GM18909 (cell line): ENCODE data around the gene IGFBP1.

Source experiments
- ATAC-seq: cut with Tn5 transposase; IDR thresholded peaks from one replicate; pipeline ENCODE4 v1.9.1; 2021; ENCODE audit warnings: mild to moderate bottlenecking; ENCODE audit not compliant: unreplicated experiment, poor library complexity

Gene IGFBP1

DNA sequence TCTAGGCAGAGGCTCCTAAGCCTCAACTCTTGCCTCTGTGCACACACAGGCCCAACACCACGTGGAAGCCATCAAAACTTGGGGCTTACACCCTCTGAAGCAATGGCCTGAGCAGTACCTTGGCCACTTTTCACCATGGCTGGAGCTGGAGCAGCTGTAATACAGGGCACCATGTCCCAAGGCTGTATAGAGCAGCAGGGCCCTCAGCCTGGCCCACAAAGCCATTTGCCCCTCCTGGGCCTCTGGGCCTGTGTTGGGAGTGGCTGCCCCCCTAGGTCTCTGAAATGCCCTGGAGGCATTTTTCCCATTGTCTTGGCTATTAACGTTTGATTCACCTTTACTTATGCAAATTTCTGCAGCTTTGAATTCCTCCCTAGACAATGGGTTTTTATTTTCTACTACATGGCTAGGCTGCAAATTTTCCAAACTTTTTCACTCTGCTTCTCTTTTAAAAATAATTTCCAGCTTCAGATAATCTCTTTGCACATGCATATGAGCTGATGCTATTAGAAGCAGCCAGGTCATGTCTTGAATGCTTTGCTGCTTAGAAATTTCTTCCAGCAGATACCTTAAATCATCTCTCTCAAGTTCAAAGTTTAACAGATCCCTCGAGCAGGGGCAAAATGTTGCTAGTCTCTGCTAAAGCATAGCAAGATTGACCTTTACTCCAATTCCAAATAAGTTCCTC lies 9.7 kb upstream of the IGFBP1 start:
- ATAC-seq: no peak

DNA sequence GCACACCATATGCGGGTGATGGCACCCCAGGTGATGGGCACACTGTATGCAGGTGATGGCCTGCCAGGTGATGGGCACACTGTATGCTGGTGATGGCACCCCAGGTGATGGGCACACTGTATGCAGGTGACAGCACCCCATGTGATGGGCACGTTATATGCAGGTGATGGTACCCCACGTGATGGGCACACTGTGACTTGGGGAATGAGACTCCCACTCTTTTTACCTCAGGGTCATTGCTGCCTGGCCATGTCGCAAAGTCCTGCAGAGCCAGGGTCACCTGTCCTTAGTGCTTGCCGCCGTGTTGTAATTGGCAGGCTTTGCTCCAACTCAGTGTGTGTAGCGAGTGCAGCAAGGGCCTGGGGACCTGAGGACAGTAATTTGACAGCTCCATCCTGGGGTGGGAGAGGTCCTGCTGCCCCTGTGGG lies 7.8 kb upstream of the IGFBP1 start:
- ATAC-seq: no peak

DNA sequence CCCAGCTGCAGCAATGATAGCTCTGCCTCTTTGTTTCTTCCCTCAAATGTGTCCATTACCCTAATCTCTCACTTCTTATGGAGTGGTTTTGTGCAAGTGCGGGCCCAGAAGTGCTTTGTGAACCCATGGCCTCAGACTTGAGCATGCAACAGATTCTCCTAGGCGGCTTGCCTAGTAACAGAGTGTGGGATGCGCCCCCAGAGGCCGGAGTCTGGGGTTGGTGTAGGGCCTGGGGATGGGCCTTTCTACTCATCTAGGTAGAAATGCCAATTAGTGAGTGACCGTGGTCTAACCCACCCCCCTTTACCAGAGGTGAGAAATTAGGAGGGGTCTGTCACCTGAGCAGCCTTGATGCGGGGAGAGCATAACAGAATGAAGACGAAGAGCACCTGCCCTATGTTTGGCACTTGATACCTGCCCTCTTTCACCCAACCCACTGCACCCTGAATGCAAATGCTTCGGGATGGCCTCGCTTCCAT lies 7.0 kb upstream of the IGFBP1 start:
- no peak for ATAC-seq

DNA sequence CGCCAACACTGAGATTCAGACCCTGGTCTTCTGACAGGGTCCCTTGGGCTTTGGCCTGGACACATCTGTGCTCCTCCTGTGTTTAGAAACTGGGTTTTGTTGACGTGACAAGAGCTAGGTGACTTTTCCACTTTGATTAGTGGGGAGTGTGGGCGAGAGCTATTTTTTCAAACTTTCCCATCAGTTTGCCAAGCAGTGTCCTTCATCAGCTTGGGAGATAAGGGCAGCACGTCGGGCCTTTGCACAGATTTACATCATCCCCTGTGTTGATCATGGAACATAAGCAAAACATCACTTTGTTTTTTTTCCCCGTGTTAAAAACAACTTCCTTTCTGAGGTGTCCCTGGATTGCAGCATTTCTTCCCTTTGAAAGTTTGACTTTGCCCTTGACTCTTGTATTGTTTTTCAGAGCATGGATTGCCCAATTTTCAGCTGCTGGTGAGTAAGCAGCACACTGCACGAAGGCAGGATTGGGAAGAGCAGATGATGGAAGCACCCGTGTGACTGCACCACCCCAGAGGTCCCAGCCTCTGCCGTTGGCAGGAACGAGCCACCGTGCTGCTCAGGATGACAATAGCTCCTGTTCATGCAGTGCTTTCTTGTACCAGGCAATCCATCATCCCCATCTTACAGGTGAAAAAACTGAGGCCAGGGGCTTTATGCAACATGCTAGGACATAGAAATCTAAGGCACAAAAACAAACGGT lies 6.4 kb upstream of the IGFBP1 start:
- ATAC-seq: no peak

DNA sequence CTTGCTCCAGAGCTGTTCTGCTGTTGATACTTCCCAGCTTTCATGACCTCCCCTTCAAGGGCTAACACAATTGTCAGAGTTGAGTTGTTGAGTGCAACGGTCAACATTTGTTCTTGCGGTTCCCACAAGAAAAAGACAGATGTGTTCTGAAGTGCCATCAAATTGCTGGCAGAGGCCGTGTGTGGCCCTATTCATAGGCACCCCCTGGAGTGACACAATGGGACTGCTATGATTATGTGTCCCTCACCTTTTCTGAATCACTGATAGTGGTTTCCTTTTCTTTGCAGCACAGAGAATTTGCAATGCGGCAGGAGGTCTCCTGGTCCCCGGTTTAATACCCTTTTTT lies 5.8 kb upstream of the IGFBP1 start:
- no peak for ATAC-seq

DNA sequence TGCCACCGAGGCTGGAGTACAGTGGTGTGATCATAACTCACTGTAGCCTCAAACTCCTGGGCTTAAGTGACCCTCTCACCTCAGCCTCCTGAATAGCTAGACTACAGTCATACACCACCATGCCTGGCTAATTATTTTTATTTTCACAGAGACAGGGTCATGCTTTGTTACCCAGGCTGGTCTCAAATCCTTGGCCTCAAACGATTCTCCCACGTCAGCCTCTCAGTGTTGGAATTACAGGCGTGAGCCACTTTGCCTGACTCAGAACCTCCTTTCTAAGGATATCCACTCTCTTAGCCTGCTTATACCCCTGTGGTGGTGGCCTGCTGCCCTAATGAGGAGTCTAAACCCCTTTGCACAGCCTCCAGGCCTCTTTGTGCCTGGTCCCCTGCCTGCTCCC lies 4.2 kb upstream of the IGFBP1 start:
- ATAC-seq: no peak

DNA sequence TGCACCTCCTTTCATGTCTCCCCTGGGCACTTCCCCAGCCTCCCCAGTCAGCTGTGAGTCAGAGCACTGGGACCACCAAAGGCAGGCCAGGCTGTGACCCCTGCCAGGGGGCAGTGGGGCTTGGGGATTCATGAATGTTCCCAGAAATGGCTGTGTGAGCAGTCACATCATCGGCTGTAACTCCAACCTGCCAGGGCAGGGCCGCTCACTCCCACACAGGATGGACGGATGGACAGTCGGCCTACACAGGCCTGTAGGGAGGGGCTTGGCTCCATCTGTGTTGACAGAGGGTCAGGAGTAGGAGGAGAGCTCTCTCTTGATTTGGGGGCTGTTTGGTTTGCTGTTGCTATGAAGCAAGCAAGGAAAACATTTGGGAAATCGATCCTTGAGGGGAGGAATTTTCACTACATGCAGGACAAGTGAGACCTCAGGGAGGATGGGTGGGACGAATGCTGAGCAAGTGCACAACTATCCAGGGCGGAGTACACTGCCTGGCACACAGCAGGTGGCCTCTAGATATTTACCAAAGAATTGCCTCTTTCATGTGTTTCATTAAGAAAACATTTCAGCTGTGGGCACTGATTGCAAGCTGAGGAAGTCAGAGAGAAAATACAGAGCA lies 2.9 kb upstream of the IGFBP1 start:
- ATAC-seq: no peak

DNA sequence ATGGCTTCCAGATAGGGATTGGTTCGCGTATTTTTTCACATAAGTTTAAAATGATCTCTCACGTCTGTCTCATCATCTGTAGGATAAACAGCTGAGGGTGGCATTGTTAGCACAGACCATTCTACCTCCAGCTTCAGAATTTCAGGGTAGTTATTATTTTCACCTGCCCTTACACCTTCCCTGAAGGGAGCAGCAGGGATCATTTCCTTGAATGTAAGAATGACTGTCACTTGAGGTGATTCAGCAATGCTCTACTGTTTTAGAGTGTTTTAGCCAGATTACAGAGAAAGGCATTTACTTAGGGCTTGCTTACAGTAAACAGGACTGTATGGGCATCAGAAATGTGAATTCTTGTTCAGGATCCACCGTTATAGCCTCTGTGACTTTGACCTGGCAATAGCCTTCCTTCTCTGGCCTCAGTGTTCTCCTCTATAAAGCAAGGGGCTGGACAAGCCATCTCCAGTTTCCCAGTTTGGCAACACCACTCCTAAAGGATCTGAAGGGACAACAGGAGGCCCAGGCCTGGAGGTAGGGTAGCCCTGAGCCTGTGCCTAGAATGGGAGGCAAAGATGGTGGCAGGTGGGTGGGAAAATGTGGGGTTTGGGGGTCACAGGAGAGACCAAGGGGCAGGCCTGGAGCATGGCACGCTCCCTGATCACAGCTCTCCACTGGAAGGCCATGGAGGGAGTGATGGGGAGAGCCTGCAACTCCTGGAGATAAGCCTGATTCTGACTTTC lies 1.2 kb upstream of the IGFBP1 start:
- ATAC-seq: no peak

DNA sequence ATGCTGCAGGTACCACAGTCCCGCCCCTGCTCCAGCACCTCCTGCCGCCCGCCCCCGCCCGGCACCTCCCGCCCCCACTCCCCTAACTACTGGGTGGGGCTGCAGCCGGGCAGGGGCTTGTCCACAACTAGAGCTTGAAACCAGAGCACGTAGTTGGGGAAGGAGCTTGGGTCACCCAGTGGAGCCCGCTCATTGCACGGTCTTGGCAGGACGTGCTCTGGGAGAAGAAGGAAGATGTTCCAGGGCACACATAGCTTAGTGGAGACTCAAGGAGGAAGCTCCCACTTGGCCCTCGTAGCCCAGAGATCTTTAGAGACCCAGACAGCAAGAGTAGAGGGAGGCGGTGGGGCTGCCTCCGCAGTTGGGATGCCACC lies 692 bp downstream of the IGFBP1 start:
- no peak for ATAC-seq

DNA sequence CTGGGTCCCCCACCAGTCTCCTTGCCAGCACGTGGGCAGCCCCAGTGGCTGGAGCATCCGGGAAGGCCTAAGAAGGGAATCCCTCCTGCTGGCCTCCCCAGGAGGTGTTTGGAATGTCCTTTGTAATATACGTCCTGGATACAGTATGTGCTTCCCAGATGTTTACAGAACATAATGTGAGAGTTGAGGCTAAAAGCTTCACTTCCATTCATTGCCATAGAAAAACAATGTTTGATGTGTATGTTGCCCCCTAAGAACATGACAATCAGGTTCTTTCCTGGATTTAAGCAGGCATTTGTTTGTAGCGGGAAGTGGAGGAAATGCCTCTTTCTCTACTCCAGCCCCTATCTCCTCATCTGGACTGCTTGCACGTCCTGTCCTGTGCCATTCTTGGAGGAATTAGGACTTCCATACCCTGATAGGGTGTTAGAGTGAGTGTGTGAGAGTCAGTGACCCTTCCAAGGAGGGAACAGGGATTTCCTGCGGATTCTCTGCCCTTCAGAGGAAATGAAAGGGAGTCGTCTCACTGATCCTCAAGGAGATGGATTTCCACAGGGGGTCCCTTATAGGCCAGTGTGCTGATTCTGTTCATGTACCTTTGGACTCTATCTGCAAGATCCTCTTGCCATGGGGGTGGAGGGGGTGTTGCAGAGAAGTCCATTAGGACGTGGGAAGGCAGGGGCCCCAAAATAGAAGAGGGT lies 1.2 kb downstream of the IGFBP1 start:
- ATAC-seq: no peak

DNA sequence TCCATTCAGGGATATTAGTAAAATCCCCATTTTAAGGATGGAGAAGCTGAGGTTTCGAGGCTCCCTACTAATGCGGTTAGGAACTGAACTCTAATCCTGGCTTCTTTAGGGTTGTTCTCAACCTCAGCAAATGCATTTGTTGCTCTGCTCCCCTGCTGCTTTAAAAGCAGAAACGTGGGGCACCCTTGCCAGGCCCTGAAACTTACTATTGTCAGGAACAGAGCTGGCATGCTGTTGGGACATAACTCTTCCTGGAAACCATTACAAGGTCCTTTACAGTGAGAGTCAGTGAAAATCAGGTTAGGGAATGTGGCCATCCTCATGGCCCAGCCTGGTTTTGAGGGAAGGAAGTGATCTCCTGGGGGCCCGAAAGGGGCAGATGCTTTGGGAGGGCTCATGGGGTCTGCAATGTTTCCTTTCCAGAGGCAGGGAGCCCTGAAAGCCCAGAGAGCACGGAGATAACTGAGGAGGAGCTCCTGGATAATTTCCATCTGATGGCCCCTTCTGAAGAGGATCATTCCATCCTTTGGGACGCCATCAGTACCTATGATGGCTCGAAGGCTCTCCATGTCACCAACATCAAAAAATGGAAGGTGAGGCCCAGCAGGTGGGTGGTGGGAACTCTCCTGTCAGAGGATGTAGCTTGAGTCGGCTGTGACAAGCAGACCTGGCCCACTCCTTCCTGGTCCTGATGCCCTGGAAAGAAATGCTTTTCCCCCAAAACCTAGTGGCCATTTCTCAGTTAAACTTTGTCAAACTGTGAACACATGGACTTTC lies 2.0 kb downstream of the IGFBP1 start:
- no peak for ATAC-seq

DNA sequence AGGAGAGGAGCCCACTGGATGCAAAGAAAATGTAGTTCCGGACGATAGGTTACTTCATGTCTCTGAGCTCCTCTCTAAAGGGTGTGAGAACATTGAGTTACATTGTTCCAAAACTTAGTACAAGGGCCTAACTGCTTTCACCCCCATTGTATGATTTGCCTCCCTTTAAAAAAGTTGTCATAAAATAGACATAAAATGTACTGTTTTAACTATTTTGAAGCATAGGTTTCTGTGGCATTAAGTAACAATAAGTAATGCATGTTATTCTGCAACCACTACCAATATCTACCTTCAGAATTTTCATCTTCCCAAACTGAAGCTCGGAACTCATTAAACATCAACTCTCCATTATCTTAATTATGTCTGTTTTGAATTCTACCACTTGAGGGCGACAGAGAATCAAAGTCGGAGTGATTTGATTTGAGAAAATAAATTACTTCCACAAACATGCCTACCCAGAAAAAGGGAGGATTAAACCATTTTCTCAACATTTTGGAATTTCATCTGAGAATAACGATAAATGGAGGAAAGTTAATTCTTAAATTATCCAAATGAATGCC lies 2.7 kb downstream of the IGFBP1 start:
- no peak for ATAC-seq

DNA sequence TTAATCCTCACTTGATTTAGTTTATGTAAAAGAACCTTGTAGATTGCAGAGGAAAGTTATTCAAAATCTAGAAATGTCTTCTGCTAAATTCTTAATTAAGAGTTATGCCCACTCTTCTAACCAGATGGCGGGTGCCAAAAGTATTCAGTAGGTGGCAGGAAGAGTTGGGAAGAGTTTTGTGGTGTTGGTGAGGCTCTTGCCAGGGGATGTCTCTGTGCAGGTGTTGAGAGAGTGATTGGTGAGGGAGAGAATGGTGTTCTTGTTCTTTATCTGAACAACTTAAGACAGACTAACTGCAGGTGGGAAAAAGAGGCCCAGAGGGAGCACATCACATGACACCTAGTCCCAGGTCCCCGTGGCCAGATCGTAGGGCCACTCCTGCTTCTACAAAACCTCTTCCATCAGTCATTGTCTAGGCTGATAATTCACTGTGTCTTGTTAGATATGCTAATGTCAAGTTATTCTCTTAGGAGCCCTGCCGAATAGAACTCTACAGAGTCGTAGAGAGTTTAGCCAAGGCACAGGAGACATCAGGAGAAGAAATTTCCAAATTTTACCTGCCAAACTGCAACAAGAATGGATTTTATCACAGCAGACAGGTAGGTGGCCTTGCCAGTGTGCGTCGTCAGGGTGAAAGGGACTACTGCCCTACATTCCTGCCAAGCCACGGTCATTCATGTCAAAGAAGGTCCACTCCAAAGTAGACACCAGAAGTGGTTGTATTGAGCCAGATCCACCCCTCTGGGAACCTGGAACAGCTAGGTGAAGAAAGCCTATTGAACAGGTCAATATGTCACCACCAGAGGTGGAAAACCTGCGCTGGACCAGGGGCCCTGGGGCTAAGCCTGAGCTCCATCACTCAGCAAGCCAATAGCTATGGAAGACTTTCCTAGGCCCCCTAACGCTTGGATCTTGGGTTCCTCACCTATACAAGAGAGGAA lies 3.4 kb downstream of the IGFBP1 start:
- ATAC-seq: no peak

DNA sequence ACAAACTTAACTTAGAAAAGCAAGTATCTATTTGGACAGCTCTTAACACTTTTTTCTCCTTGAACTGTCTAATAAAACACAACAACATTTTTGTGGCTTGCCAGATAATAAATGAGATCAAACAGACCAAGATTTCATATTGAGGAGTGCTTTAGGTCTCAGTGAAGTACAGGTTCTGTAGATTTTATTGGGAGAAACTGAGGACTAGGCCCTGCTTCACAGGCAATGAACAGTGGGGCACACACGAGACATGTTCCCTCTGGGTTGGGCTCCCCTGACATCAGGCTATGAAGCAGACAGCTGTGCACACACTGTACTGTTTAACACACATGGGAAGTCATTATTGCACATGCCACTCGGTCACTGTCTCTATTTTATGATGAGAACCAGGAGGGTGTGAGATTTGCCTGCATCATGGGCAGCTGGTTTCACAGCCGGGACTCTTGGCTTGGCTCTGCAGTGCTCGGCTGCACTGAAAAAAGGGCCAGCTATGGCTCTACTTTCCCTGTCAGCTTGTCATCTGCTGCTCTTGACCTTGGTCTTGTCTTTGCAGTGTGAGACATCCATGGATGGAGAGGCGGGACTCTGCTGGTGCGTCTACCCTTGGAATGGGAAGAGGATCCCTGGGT lies 4.2 kb downstream of the IGFBP1 start:
- ATAC-seq: no peak

DNA sequence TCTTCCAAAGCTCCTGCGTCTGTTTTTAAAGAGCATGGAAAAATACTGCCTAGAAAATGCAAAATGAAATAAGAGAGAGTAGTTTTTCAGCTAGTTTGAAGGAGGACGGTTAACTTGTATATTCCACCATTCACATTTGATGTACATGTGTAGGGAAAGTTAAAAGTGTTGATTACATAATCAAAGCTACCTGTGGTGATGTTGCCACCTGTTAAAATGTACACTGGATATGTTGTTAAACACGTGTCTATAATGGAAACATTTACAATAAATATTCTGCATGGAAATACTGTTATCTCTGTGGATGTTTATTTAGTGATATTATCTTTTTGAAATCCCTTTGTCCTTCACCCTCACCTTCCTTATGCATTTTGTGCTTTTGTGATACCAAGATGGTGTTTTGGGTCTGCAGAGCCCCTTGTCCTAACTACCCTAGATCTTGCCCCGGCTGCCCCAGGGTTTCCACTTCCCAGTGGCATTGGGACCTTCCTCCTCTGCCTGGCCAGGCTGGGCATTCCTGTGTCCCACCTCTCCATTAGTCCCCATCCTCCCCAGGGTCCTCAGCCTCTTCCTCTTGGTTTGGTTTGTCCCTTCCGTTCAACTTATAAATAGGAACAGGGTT lies 5.2 kb downstream of the IGFBP1 start:
- no peak for ATAC-seq

DNA sequence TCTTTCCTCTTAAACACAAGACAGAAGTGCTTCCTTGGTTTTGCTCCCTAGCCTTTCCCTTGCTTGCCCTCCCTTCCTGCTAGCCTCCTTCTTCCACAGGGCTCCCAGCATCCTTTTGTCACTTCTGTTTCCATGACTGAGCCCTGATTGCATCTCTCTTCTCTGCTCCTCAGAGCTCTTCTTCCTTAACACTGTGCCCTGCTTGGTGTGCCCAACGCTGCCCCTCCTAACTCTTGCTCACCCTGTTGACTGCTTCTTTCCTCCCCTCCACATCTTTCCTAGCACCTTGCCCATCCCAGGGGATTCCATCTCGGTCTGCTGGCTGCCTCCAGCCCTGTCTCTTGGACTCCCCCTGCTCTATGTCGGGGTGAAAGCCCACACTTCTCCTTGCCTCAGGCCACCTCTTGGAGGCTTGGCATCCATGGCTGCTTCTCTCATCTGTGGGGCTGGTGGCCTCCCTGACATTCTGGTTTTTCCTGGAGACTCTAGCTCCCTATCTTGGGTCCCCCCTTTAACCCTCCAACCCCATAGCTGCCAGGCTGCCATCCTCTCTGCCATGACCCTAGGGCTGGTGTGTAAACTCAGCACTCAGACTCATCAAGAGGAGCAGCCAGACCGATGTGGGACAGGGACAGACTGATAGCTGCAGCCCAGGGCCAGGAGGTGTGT lies 5.8 kb downstream of the IGFBP1 start:
- ATAC-seq: no peak

DNA sequence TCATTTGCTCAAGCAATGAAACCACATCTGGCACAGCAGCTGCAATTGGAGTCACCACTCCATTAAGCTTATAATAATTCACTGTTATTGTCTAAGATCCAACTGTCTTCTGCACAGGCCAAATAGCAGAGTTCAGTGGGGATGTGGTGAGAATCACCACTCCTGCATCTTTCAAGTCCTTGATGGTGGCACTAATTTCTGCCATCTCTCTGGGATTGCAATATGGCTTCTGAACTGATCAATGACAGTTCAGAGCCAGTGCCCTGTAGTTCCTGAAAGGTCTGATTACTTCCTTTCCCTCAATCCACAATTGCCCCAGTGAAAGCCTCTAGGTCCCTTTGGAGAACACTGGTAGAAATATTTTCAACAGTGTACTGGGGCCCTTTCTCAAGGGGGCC lies 6.4 kb downstream of the IGFBP1 start:
- no peak for ATAC-seq
